ENCODE data around the gene MGMT.

GRCh38 chr10:129702605-129703004 is 235.6 kb downstream of the MGMT start:
- TF ChIP-seq EZH2 (IDR thresholded peaks at IDR 0.05; ENCODE audit: borderline replicate concordance, low read length) (no peak), CTCF (conservative IDR thresholded peaks at IDR 0.05 in 1 of 2, IDR thresholded peaks at IDR 0.05 in 1 of 2; ENCODE audit: extremely low read depth in 1 of 2, insufficient read depth in 1 of 2, low read depth in 1 of 2, low read length in 2 of 2) (no peak)
